Subcutaneous adipose tissue (tissue), 4 donors: ENCODE measurements around the gene WHAMM. TPM values are rescaled to one million over a fixed set of nuclear protein-coding genes. Genes with fewer than 3 reads are reported as not detected.

Experiments used
- total RNA-seq, 4 donors: library from RNA; depleted of rRNA; stranded (reverse); fragments of >200 nt; gene quantifications; one replicate each; pipeline ENCODE4 v1.1.0, GENCODE V29; 2016
- TF ChIP-seq, protein P1 (sequence below): fragments of 450-650 bp; IDR thresholded peaks from one replicate; pipeline ENCODE4 v1.5.1; 2016; ENCODE audit warnings: low read depth, mild to moderate bottlenecking, control low read depth, antibody characterized with exemption, moderate library complexity

Gene WHAMM
- total RNA-seq, 4 donors from 2014 or later, result 7.7 to 11.5 (median 8.7) TPM

DNA sequence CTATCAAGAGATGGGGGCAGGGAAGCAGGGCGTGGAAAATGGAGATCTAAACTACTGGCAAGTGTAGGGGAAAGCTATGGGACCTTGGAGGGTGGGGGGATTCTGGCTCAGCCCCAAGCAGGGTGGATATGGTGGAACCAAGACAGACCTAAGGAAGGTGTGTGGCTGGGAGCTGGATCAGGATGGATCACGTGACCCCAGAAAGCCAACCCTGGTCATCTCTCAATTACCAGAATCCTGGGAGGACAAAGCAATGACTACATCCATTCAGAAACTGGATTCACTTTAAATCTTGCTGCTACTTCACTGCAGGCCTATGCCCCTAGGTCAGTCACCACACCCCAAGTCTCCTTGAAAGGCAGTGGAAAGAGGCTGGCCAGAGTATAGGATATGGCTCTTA, 68.4 kb downstream of the WHAMM start:
- TF ChIP-seq, protein P1, sequence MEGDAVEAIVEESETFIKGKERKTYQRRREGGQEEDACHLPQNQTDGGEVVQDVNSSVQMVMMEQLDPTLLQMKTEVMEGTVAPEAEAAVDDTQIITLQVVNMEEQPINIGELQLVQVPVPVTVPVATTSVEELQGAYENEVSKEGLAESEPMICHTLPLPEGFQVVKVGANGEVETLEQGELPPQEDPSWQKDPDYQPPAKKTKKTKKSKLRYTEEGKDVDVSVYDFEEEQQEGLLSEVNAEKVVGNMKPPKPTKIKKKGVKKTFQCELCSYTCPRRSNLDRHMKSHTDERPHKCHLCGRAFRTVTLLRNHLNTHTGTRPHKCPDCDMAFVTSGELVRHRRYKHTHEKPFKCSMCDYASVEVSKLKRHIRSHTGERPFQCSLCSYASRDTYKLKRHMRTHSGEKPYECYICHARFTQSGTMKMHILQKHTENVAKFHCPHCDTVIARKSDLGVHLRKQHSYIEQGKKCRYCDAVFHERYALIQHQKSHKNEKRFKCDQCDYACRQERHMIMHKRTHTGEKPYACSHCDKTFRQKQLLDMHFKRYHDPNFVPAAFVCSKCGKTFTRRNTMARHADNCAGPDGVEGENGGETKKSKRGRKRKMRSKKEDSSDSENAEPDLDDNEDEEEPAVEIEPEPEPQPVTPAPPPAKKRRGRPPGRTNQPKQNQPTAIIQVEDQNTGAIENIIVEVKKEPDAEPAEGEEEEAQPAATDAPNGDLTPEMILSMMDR, result no peak

DNA sequence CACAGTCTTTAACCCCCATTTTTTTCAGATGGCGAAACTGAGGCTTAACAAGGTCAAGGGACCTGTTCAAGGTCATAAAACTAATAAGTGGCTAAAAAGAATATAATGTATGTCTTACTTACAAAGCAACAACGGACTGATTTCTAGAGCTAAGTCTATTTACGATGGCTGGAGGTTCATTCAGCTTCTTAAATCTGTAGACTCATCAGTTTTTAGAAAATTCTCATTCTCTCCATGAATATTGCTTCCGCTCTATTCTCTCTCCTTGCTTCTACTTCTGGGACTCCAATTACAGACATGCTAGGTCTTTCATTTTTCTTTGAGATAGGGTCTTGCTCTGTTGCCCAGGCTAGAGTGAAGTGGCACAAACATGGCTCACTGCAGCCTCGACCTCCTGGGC, 68.9 kb downstream of the WHAMM start:
- TF ChIP-seq, protein P1, result no peak

DNA sequence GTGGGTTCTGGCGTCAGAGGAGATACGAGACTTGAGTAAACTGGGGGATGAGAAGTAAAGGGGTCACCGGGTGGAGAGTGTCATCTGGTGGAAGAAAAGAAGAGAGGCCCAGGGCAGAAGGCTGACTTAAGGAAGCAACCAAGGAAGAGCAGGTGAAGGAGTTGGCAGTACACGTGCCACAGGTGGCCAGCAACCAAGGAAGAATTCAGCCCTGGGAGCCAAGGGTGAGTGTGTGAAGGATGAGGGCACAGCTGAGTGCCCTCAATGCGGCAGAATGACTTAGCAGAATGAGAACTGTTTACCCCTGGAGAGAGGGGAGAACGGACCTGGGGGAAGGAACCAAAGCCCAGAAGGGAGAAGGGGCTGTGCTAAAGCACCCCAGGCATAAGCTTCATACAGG, 71.3 kb downstream of the WHAMM start:
- TF ChIP-seq, protein P1, result no peak

DNA sequence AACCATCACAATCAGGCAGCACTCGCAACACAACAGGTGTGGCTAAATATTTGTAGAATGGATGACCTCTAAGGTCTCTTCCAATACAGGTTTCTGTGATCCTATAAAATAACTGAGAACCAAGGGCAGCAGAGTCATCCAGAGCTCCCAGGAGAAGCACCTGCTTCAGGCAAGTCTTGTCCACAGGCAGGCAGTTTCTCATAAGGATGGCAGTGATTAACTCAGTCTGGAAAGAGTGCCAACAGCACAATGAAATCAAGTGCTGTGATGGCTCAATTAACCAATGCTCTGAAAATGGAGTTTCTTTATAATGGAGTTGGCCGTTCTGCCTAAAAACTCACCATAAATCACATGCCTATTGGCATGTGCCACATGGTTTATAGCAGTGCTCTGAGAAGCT, 72.3 kb downstream of the WHAMM start:
- TF ChIP-seq, protein P1, result no peak

DNA sequence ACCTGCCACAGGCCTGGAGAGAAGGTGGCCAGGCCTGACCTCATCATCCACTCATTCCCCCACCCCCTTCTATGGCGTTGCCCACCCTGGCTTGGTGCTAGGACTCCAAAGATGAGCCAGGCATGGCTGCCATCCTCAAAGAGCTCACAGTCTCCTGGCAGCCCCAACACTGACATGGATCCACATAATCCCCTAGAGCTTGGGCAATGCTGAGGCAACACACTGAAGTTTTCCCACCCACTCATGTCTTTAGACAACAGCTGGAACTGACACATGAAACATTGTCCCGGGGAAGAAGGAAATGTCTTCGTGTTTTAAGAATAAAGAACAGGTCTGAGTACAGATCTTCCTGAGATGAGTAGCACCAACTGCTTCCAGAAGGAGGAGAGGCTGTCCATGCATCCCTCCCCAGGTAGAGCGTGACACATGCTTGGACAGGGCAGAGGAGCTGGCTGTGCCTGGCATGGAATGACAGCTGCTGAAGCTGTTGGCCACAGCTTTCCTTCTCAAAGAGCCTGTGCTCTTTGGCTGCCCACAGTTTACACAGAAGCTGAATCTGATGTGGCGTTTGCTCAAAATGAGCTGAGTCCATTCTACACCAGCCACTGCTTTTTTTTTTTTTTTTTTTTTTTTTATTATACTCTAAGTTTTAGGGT, 73.0 kb downstream of the WHAMM start:
- TF ChIP-seq, protein P1, result no peak

Other genes starting within 250 kb of the WHAMM start
- 1 to 10 TPM; 1.7 to 8.2 (median 3.0) TPM for gene CPEB1, start 162.3 kb upstream of the WHAMM start, total RNA-seq
- 1 to 10 TPM in 3 of 4 donors, under 1 TPM in 1; 0.82 to 3.4 (median 2.5) TPM for gene AP3B2, start 99.8 kb upstream of the WHAMM start, total RNA-seq
- not detected for gene FSD2, start 3.6 kb upstream of the WHAMM start, total RNA-seq
- 1 to 10 TPM; 3.6 to 9.8 (median 7.4) TPM for gene HOMER2, start 143.1 kb downstream of the WHAMM start, total RNA-seq
- gene RAMAC, start 176.6 kb downstream of the WHAMM start, total RNA-seq, result 10 to 100 TPM; 12.8 to 13.9 (median 13.8) TPM
- 10 to 100 TPM; 12.1 to 23.9 (median 12.9) TPM for gene C15orf40, start 202.0 kb downstream of the WHAMM start, total RNA-seq